ENCODE data around the gene SLC26A5.

SLC26A5 gene

GRCh38 chr7:103381280-103382031 is 64.6 kb downstream of the SLC26A5 start:
- H3K27ac ChIP-seq = no peak overlapping the region
- no peaks in the 10 kb centered on the region for H3K79me2 ChIP-seq (ENCODE audit: insufficient read depth, low read depth)
- H2AFZ ChIP-seq (ENCODE audit: low read depth) = no peak overlapping the region
- H3K4me3 ChIP-seq (IDR thresholded peaks at IDR 0.05; ENCODE audit: insufficient read depth, low read depth, low read length) = no peak overlapping the region
- H3K4me2 ChIP-seq = no peak overlapping the region
- no peaks in the 10 kb centered on the region for H4K20me1 ChIP-seq (ENCODE audit: insufficient read depth)
- no peaks in the 10 kb centered on the region for H3K27me3 ChIP-seq (ENCODE audit: insufficient read depth, low read depth)
- H3K4me1 ChIP-seq (ENCODE audit: low read depth, poor library complexity, severe bottlenecking) = no peaks in the 10 kb centered on the region
- H3K9ac ChIP-seq = no peak overlapping the region
- no peak for TF ChIP-seq CTCF (conservative IDR thresholded peaks at IDR 0.05; ENCODE audit: low read depth, low read length)
- H3K36me3 ChIP-seq (ENCODE audit: insufficient read depth) = no peaks in the 10 kb centered on the region

GRCh38 chr7:103380395-103381191 is 65.4 kb downstream of the SLC26A5 start:
- Histone ChIP-seq H3K9ac (no peak overlapping the region), H3K36me3 (ENCODE audit: insufficient read depth) (no peaks in the 10 kb centered on the region), H3K27me3 (ENCODE audit: insufficient read depth, low read depth) (no peaks in the 10 kb centered on the region), H3K79me2 (ENCODE audit: insufficient read depth, low read depth) (no peaks in the 10 kb centered on the region), H3K27ac (no peak overlapping the region), H4K20me1 (ENCODE audit: insufficient read depth) (no peaks in the 10 kb centered on the region), H3K4me1 (ENCODE audit: low read depth, poor library complexity, severe bottlenecking) (no peaks in the 10 kb centered on the region), H2AFZ (ENCODE audit: low read depth) (no peak overlapping the region), H3K4me3 (IDR thresholded peaks at IDR 0.05; ENCODE audit: insufficient read depth, low read depth, low read length) (no peak overlapping the region), H3K4me2 (no peak overlapping the region)
- TF ChIP-seq CTCF (conservative IDR thresholded peaks at IDR 0.05; ENCODE audit: low read depth, low read length) = no peak

- Histone ChIP-seq H3K36me3 (ENCODE audit: insufficient read depth) (no peaks in the 10 kb centered on the region), H3K79me2 (ENCODE audit: insufficient read depth, low read depth) (no peaks in the 10 kb centered on the region), H3K9ac (no peak overlapping the region), H3K27ac (no peak overlapping the region), H3K27me3 (ENCODE audit: insufficient read depth, low read depth) (no peaks in the 10 kb centered on the region), H4K20me1 (ENCODE audit: insufficient read depth) (no peaks in the 10 kb centered on the region), H3K4me3 (IDR thresholded peaks at IDR 0.05; ENCODE audit: insufficient read depth, low read depth, low read length) (no peak overlapping the region), H3K4me1 (ENCODE audit: low read depth, poor library complexity, severe bottlenecking) (no peaks in the 10 kb centered on the region), H2AFZ (ENCODE audit: low read depth) (no peak overlapping the region), H3K4me2 (no peak overlapping the region)
- no peak for TF ChIP-seq CTCF (conservative IDR thresholded peaks at IDR 0.05; ENCODE audit: low read depth, low read length)
Measured at GRCh38 chr7:103379270-103379975, 66.6 kb downstream of the SLC26A5 start.

GRCh38 chr7:103373866-103374643 is 72.0 kb downstream of the SLC26A5 start:
- H3K27ac ChIP-seq = no peak overlapping the region
- H3K79me2 ChIP-seq (ENCODE audit: insufficient read depth, low read depth) = no peaks in the 10 kb centered on the region
- H3K4me1 ChIP-seq (ENCODE audit: low read depth, poor library complexity, severe bottlenecking) = no peaks in the 10 kb centered on the region
- no peak overlapping the region for H3K9ac ChIP-seq
- no peak overlapping the region for H3K4me3 ChIP-seq (IDR thresholded peaks at IDR 0.05; ENCODE audit: insufficient read depth, low read depth, low read length)
- H4K20me1 ChIP-seq (ENCODE audit: insufficient read depth) = no peaks in the 10 kb centered on the region
- no peak overlapping the region for H3K4me2 ChIP-seq
- no peaks in the 10 kb centered on the region for H3K27me3 ChIP-seq (ENCODE audit: insufficient read depth, low read depth)
- H3K36me3 ChIP-seq (ENCODE audit: insufficient read depth) = no peaks in the 10 kb centered on the region
- no peak overlapping the region for H2AFZ ChIP-seq (ENCODE audit: low read depth)
- TF ChIP-seq CTCF (conservative IDR thresholded peaks at IDR 0.05; ENCODE audit: low read depth, low read length) = no peak
